ENCODE results near the gene HIVEP3. TPM values are rescaled to one million over a fixed set of nuclear protein-coding genes. Genes with fewer than 3 reads are reported as not detected.

The HIVEP3 gene
- total RNA-seq, 1 donor from 2014 or later, result 2.9 TPM

DNA sequence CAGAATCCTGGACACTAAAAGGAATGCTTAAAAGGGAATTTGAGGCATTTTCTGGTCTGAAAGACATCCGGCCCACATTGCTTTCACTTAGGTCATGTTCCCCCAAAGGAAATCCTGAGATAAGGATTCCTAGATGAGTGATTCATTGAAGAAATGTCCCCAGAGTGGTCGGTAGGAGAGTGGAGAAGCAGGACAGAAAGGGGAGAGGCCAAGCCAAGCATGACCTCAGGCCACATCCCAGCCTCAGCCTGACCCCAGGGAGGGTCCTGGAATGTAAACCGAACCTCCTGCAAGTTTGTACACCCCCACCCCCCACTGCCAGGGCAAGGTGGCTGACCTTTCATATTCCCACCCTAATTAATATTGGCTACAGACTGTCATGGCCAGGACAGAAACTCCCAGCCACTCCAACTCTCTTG, 16.6 kb downstream of the HIVEP3 start:
- Histone ChIP-seq H3K27ac (no peak overlapping the region), H3K27me3 (no peaks in the 10 kb centered on the region)
- intact Hi-C loops (cut with DNase I), result no loop called here

DNA sequence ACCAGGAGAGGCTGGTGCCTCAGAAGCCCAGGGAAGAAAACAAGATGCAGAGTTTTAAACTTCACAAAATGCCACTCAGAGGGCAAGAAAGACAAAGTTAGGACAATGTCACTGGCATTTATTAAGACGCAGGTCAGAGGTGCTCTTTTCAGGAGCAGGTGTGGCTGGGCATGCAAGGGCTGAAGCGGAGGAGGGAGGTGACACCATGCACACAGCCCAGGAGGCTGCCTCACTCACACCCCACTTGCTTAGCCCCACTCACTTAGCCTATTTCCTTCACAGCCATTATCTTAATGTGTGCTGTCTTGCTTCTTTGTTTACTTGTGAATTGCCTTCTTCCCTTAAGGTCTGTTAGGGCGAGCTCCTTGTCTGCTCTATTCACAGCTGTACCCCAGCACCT, 17.2 kb downstream of the HIVEP3 start:
- H3K27me3 ChIP-seq, result no peaks in the 10 kb centered on the region
- intact Hi-C loops (cut with DNase I), result no loop called here
- no peaks in the 10 kb centered on the region for H3K9me3 ChIP-seq

More for the DNA sequence above, 16.6 kb downstream of the HIVEP3 start:
- peak in 1 of 2 donors; percentile 54 for DNase-seq (ENCODE audit: extremely low spot score in 2 of 2)
- TF ChIP-seq POLR2A (IDR thresholded peaks at IDR 0.05) (no peak), POLR2AphosphoS5 (IDR thresholded peaks at IDR 0.05; ENCODE audit: insufficient read depth in 1 of 2, low read depth in 1 of 2) (no peak)
- TF ChIP-seq, protein P1, sequence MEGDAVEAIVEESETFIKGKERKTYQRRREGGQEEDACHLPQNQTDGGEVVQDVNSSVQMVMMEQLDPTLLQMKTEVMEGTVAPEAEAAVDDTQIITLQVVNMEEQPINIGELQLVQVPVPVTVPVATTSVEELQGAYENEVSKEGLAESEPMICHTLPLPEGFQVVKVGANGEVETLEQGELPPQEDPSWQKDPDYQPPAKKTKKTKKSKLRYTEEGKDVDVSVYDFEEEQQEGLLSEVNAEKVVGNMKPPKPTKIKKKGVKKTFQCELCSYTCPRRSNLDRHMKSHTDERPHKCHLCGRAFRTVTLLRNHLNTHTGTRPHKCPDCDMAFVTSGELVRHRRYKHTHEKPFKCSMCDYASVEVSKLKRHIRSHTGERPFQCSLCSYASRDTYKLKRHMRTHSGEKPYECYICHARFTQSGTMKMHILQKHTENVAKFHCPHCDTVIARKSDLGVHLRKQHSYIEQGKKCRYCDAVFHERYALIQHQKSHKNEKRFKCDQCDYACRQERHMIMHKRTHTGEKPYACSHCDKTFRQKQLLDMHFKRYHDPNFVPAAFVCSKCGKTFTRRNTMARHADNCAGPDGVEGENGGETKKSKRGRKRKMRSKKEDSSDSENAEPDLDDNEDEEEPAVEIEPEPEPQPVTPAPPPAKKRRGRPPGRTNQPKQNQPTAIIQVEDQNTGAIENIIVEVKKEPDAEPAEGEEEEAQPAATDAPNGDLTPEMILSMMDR (IDR thresholded peaks at IDR 0.05), result no peak
- H3K9me3 ChIP-seq, result no peaks in the 10 kb centered on the region
- H3K4me1 ChIP-seq, result no peaks in the 10 kb centered on the region
- no peak overlapping the region for H3K4me3 ChIP-seq
- no peaks in the 10 kb centered on the region for H3K36me3 ChIP-seq

DNA sequence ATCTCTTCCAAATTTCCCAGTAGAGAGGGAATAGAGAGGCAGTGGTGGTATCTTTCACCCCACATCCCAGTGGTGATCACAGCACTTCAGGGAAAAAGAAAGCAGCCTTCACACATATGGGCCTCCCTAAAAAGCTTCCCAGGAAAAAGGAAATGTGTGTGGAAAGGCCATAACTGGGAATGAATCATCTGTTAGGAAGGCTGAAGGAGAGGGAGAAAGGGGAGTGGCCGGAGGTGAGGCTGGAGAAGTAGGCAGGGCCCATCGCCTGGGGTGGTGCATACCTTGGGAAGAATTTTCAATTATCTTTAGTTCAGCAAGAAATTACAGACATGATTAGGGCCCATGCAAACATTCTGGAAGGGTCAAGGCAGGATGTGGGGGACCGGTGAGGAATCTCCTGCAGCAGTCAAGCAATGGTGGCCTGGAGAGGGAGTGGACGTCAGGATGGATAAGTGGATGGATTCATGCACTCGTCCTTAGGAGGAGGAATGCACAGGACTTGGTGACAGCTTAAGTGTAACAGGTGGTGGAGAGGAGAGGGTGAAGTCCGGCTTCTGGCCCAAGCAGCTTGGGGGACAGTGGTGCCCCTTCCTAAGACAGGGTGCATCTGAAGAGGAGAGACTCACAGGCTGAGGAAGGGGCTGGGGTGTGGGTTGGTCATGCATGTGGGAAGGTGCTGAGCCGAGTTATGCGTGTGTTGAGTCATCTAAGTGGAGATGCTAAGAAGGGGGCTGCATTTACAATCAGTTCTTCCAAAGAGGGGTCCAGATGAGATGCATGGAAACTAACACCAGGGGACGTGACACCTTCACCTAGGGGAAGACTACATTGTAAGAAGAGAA, 17.9 kb downstream of the HIVEP3 start:
- TF ChIP-seq, protein P1 (IDR thresholded peaks at IDR 0.05), result no peak

More for the DNA sequence above, 17.2 kb downstream of the HIVEP3 start:
- Histone ChIP-seq H3K27ac (no peak overlapping the region), H3K36me3 (no peaks in the 10 kb centered on the region), H3K4me3 (no peak overlapping the region), H3K4me1 (no peaks in the 10 kb centered on the region)
- TF ChIP-seq, protein P1 (IDR thresholded peaks at IDR 0.05), result no peak
- TF ChIP-seq POLR2AphosphoS5 (IDR thresholded peaks at IDR 0.05; ENCODE audit: insufficient read depth in 1 of 2, low read depth in 1 of 2) (no peak), POLR2A (IDR thresholded peaks at IDR 0.05) (no peak)
- DNase-seq (ENCODE audit: extremely low spot score in 2 of 2), result no peak

DNA sequence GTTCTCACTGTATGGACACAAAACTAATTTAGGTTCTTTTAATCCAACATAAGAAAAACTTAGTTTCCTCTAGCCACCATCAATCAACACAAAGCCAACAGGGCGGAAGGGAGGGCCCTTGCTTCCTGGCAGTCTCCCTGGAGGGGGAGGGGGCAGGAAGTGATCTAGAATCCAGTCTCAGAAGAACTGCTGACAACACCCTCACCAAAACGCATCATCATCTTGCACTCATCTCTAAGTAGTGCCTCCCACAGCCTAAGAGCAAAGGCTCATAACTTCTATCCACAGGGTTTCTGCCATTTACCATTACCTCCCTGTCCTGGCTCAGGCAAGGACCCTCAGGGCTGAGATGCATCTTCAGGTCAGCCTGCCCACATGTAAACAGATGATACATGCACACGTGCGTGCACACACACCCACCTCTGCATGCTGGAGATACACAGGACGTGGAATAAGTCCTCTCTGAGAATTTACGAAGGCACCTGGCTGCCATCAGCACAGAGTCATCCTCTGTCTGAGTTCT, 20.5 kb downstream of the HIVEP3 start:
- Histone ChIP-seq H3K4me3 (no peak overlapping the region), H3K27ac (no peak overlapping the region), H3K4me1 (no peaks in the 10 kb centered on the region), H3K36me3 (no peaks in the 10 kb centered on the region), H3K9me3 (no peaks in the 10 kb centered on the region), H3K27me3 (no peaks in the 10 kb centered on the region)
- intact Hi-C loops (cut with DNase I), result no loop called here
- TF ChIP-seq, protein P1 (IDR thresholded peaks at IDR 0.05), result no peak
- TF ChIP-seq POLR2AphosphoS5 (IDR thresholded peaks at IDR 0.05; ENCODE audit: insufficient read depth in 1 of 2, low read depth in 1 of 2), result no peak
- TF ChIP-seq POLR2A (IDR thresholded peaks at IDR 0.05), result no peak
- peak in 1 of 2 donors; percentile 62 for DNase-seq (ENCODE audit: extremely low spot score in 2 of 2)

More for the DNA sequence above, 17.9 kb downstream of the HIVEP3 start:
- DNase-seq (ENCODE audit: extremely low spot score in 2 of 2), result peak in 1 of 2 donors; percentile 42
- H3K36me3 ChIP-seq, result no peaks in the 10 kb centered on the region
- intact Hi-C loops (cut with DNase I), result no loop called here
- no peaks in the 10 kb centered on the region for H3K4me1 ChIP-seq
- no peaks in the 10 kb centered on the region for H3K9me3 ChIP-seq
- no peaks in the 10 kb centered on the region for H3K27me3 ChIP-seq
- H3K4me3 ChIP-seq, result no peak overlapping the region
- no peak overlapping the region for H3K27ac ChIP-seq

DNA sequence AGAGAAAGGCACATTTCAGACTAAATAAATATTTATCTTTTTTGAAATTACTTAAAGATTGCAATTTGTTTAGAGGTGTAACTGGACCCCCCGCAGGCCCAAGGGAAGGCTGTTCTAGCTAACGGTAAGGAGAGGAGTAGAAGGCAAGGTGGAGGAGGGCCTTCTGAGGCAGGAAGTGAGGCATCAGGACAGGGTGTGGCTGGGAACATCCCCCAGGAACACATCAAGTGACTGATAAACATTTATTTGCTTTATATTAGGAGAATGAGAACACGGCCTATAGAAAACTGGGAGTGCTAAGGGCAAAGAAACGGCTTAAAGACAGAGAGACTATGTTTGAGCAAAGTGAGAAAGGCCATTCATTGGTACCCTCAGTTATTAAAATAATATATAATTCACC, 23.2 kb downstream of the HIVEP3 start:
- H3K27ac ChIP-seq, result no peak overlapping the region
- H3K4me3 ChIP-seq, result no peak overlapping the region
- peaks cover 9% of the 10 kb centered on the region for H3K4me1 ChIP-seq
- intact Hi-C loops (cut with DNase I), result no loop called here
- no peaks in the 10 kb centered on the region for H3K9me3 ChIP-seq
- H3K36me3 ChIP-seq, result no peaks in the 10 kb centered on the region
- TF ChIP-seq, protein P1 (IDR thresholded peaks at IDR 0.05), result no peak
- TF ChIP-seq POLR2AphosphoS5 (IDR thresholded peaks at IDR 0.05; ENCODE audit: insufficient read depth in 1 of 2, low read depth in 1 of 2), result no peak
- TF ChIP-seq POLR2A (IDR thresholded peaks at IDR 0.05), result no peak
- DNase-seq (ENCODE audit: extremely low spot score in 2 of 2), result peak in 1 of 2 donors; percentile 40
- no peaks in the 10 kb centered on the region for H3K27me3 ChIP-seq
